Trophoblast cell (in vitro differentiated cells and primary cell): ENCODE measurements around the gene OR5K1.

Experiments used
- DNase-seq, 2 donors: peaks; one replicate each; pipeline ENCODE4 v3.0.0-alpha.2; 2016
- H2AFZ ChIP-seq: 2 replicates; pipeline ENCODE4 v1.6.1; 2013; ENCODE audit warnings: low read length, moderate library complexity, mild to moderate bottlenecking; ENCODE audit not compliant: insufficient read depth, poor library complexity
- H2AK5ac ChIP-seq: 2 replicates; pipeline ENCODE4 v1.6.1; 2013; ENCODE audit warnings: mild to moderate bottlenecking, low read length
- H2BK120ac ChIP-seq: 2 replicates; pipeline ENCODE4 v1.6.1; 2013; ENCODE audit warnings: low read length, mild to moderate bottlenecking, moderate library complexity; ENCODE audit not compliant: insufficient read depth, poor library complexity
- H2BK12ac ChIP-seq: 2 replicates; pipeline ENCODE4 v1.6.1; 2013; ENCODE audit warnings: mild to moderate bottlenecking, low read length, moderate library complexity
- H2BK5ac ChIP-seq: 2 replicates; pipeline ENCODE4 v1.6.1; 2013; ENCODE audit warnings: low read length, low read depth, moderate library complexity, mild to moderate bottlenecking; ENCODE audit not compliant: poor library complexity
- H3K14ac ChIP-seq: 2 replicates; pipeline ENCODE4 v1.6.1; 2013; ENCODE audit warnings: mild to moderate bottlenecking, low read length
- H3K18ac ChIP-seq: 2 replicates; pipeline ENCODE4 v1.6.1; 2013; ENCODE audit warnings: mild to moderate bottlenecking, low read length
- H3K23ac ChIP-seq: 2 replicates; pipeline ENCODE4 v1.6.1; 2013; ENCODE audit warnings: low read length
- H3K27ac ChIP-seq: 2 replicates; pipeline ENCODE4 v1.5.1; 2013; ENCODE audit warnings: low read depth, mild to moderate bottlenecking, inconsistent platforms, low read length, moderate library complexity
- H3K27me3 ChIP-seq: 2 replicates; pipeline ENCODE4 v1.6.1; 2013; ENCODE audit warnings: inconsistent platforms, mild to moderate bottlenecking, low read length, moderate library complexity; ENCODE audit not compliant: insufficient read depth
- H3K36me3 ChIP-seq, 2 experiments: 1 replicate in 1 of 2; 2 replicates in 1 of 2; pipeline ENCODE4 v1.6.1; 2013; ENCODE audit warnings: low read length in 2 of 2, mild to moderate bottlenecking in 2 of 2, moderate library complexity in 1 of 2; ENCODE audit not compliant: insufficient read depth in 2 of 2, control insufficient read depth in 1 of 2
- H3K4ac ChIP-seq: 2 replicates; pipeline ENCODE4 v1.6.1; 2013; ENCODE audit warnings: low read depth, mild to moderate bottlenecking, low read length, moderate library complexity
- H3K4me1 ChIP-seq, 2 experiments: 1 replicate in 1 of 2; 2 replicates in 1 of 2; pipeline ENCODE4 v1.6.1; 2013; ENCODE audit warnings: low read length in 2 of 2, mild to moderate bottlenecking in 2 of 2, moderate library complexity in 1 of 2; ENCODE audit not compliant: insufficient read depth in 2 of 2, control insufficient read depth in 1 of 2
- H3K4me2 ChIP-seq: 2 replicates; pipeline ENCODE4 v1.6.1; 2013; ENCODE audit warnings: inconsistent platforms, mild to moderate bottlenecking, low read length, moderate library complexity
- H3K4me3 ChIP-seq: 2 replicates; pipeline ENCODE4 v1.5.1; 2013; ENCODE audit warnings: mild to moderate bottlenecking, low read depth, low read length, inconsistent platforms
- H3K79me1 ChIP-seq: one replicate; pipeline ENCODE4 v1.6.1; 2013; ENCODE audit warnings: low read length
- H3K79me2 ChIP-seq: 2 replicates; pipeline ENCODE4 v1.6.1; 2013; ENCODE audit warnings: low read length, mild to moderate bottlenecking; ENCODE audit not compliant: control insufficient read depth, insufficient read depth, poor library complexity
- H3K9ac ChIP-seq: 2 replicates; pipeline ENCODE4 v1.6.1; 2013; ENCODE audit warnings: mild to moderate bottlenecking, low read length
- H3K9me3 ChIP-seq: 2 replicates; pipeline ENCODE4 v1.6.1; 2013; ENCODE audit warnings: low read depth, mild to moderate bottlenecking, control low read depth, inconsistent platforms, low read length; ENCODE audit not compliant: insufficient read depth
- H4K12ac ChIP-seq: 2 replicates; pipeline ENCODE4 v1.6.1; 2013; ENCODE audit warnings: low read depth, mild to moderate bottlenecking, low read length, moderate library complexity
- H4K8ac ChIP-seq: 2 replicates; pipeline ENCODE4 v1.6.1; 2013; ENCODE audit warnings: low read depth, mild to moderate bottlenecking, low read length, moderate library complexity
- H4K91ac ChIP-seq: one replicate; pipeline ENCODE4 v1.6.1; 2013; ENCODE audit warnings: low read depth, mild to moderate bottlenecking, low read length, moderate library complexity
- WGBS: extraction: QIAGEN DNeasy Blood & Tissue Kit; methylation state at CpG from one replicate; pipeline ENCODE4 v1.1.7; 2013; ENCODE audit warnings: missing lambda C conversion rate; ENCODE audit not compliant: insufficient read length, insufficient coverage; ENCODE audit errors: extremely low coverage; 5-methylcytosine and 5-hydroxymethylcytosine counted together

Gene OR5K1

DNA sequence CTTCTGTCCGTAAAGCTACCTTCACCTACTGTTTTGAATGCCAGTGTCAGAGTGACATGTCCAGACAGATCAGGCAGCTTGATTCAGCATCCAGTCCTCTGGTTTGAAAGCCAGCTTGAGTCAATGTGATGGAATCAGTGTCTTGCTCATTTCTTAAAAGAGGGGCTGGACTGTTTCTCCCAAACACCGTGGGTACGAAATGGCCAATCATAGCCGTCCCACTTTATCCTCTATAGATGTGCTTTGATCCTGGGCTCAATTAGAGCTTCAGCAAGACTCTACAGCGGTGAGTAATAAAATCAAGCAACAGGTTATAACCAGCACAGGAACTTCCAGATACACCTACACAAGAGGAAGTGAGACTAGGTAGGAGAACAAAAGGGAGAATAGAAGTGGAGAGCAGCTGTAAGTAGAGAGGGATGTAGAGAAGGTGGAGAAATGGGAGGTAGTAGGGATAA, 17.0 kb upstream of the OR5K1 start:
- WGBS = no CpG with 5 or more reads among the region's 5 CpGs
- no peak overlapping the region for H2BK12ac ChIP-seq
- no peak overlapping the region for H4K12ac ChIP-seq

DNA sequence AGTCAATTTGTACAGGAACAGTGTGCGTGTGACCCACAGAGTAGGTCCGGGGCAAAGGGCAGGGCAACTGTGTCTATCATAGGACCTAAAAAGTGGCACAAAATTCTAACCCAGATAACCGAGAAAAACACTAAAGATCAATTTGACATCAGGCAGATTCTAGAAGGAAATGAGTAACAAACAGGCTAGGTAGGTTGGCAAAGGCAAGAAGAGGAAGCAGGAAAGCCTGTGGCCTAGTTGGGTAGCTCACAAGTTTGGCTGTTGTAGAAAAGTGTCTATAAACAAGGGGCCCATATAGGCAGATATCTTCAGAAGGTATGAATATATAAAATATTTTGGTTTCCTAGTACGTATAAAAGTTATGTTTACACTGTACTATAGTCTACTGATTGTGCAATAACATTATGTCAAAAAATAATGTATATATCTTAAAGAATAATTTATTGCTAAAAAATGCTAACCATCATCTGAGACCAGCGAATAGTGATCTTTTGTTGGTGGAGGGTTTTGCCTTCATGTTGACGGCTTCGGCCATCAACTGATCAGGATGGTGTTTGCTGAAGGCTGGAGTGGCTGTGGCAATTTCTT, 13.3 kb upstream of the OR5K1 start:
- H4K91ac ChIP-seq = no peak overlapping the region
- no peak overlapping the region for H2AFZ ChIP-seq

More for the DNA sequence above, 17.0 kb upstream of the OR5K1 start:
- Histone ChIP-seq H3K18ac (no peak overlapping the region), H3K23ac (no peak overlapping the region), H3K79me1 (no peaks in the 10 kb centered on the region), H4K8ac (no peak overlapping the region), H3K9ac (no peak overlapping the region), H2BK120ac (no peak overlapping the region), H2AFZ (no peak overlapping the region), H3K4me2 (no peak overlapping the region), H2BK5ac (no peak overlapping the region), H4K91ac (no peak overlapping the region), H3K4ac (no peak overlapping the region), H2AK5ac (no peak overlapping the region), H3K9me3 (no peaks in the 10 kb centered on the region), H3K79me2 (no peaks in the 10 kb centered on the region), H3K4me1 (no peaks in the 10 kb centered on the region), H3K4me3 (no peak overlapping the region), H3K27me3 (no peaks in the 10 kb centered on the region), H3K27ac (no peak overlapping the region), H3K36me3 (no peaks in the 10 kb centered on the region), H3K14ac (no peak overlapping the region)
- DNase-seq = no peak

GRCh38 chr3:98450372-98450771, 12.6 kb upstream of the OR5K1 start:
- H2AFZ ChIP-seq = no peak overlapping the region
- no peak overlapping the region for H3K27ac ChIP-seq
- H2AK5ac ChIP-seq = no peak overlapping the region
- H3K79me2 ChIP-seq = no peaks in the 10 kb centered on the region
- DNase-seq = no peak
- H3K4me1 ChIP-seq = no peaks in the 10 kb centered on the region
- no CpG with 5 or more reads among the region's 4 CpGs for WGBS
- no peak overlapping the region for H4K12ac ChIP-seq
- no peaks in the 10 kb centered on the region for H3K79me1 ChIP-seq
- no peak overlapping the region for H3K4me2 ChIP-seq
- H3K9me3 ChIP-seq = no peaks in the 10 kb centered on the region
- H3K23ac ChIP-seq = no peak overlapping the region
- H2BK5ac ChIP-seq = no peak overlapping the region
- no peak overlapping the region for H2BK12ac ChIP-seq
- no peak overlapping the region for H4K8ac ChIP-seq
- no peaks in the 10 kb centered on the region for H3K36me3 ChIP-seq
- H4K91ac ChIP-seq = no peak overlapping the region
- no peak overlapping the region for H3K4me3 ChIP-seq
- no peak overlapping the region for H3K14ac ChIP-seq
- no peak overlapping the region for H3K9ac ChIP-seq
- no peak overlapping the region for H3K18ac ChIP-seq
- no peak overlapping the region for H2BK120ac ChIP-seq
- no peak overlapping the region for H3K4ac ChIP-seq
- no peaks in the 10 kb centered on the region for H3K27me3 ChIP-seq

More for the DNA sequence above, 13.3 kb upstream of the OR5K1 start:
- Histone ChIP-seq H3K18ac (no peak overlapping the region), H2BK120ac (no peak overlapping the region), H3K79me2 (no peaks in the 10 kb centered on the region), H3K79me1 (no peaks in the 10 kb centered on the region), H4K12ac (no peak overlapping the region), H3K9ac (no peak overlapping the region), H3K4ac (no peak overlapping the region), H3K14ac (no peak overlapping the region), H3K4me2 (no peak overlapping the region), H2BK12ac (no peak overlapping the region), H3K4me1 (no peaks in the 10 kb centered on the region), H3K27me3 (no peaks in the 10 kb centered on the region), H3K23ac (no peak overlapping the region), H3K36me3 (no peaks in the 10 kb centered on the region), H3K27ac (no peak overlapping the region), H3K4me3 (no peak overlapping the region), H4K8ac (no peak overlapping the region), H2BK5ac (no peak overlapping the region), H3K9me3 (no peaks in the 10 kb centered on the region), H2AK5ac (no peak overlapping the region)
- DNase-seq = no peak
- no CpG with 5 or more reads among the region's 7 CpGs for WGBS

DNA sequence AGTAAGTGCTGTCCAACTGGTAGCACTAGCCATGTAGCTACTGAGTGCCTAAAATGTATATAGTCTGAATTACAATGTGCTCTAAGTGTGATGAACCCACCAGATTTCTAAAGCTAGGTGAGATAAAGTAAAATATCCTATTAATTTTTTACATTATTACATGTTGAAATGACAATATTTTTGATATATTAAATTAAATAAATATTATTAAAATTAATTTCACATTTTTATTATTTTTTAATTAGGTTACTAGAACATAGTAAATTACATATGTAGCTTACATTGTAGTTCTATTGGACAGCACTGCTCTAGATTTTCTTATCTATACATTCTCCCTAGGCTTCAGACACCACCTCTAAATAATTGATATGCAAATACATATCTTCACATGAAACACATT, 9.2 kb upstream of the OR5K1 start:
- DNase-seq = no peak
- Histone ChIP-seq H3K9ac (no peak overlapping the region), H3K23ac (no peak overlapping the region), H3K27ac (no peak overlapping the region), H2AFZ (no peak overlapping the region), H2BK5ac (no peak overlapping the region), H3K9me3 (no peaks in the 10 kb centered on the region), H3K4me3 (no peak overlapping the region), H2AK5ac (no peak overlapping the region), H3K4me1 (no peaks in the 10 kb centered on the region), H4K91ac (no peak overlapping the region), H3K27me3 (no peaks in the 10 kb centered on the region), H4K8ac (no peak overlapping the region), H3K18ac (no peak overlapping the region), H3K4ac (no peak overlapping the region), H3K79me2 (no peaks in the 10 kb centered on the region), H3K79me1 (no peaks in the 10 kb centered on the region), H3K36me3 (no peaks in the 10 kb centered on the region), H3K4me2 (no peak overlapping the region), H2BK120ac (no peak overlapping the region), H4K12ac (no peak overlapping the region), H2BK12ac (no peak overlapping the region), H3K14ac (no peak overlapping the region)
